Hypothalamus (tissue), 51 donors: Measurements from ENCODE around the gene XPOT.

Source experiments
- DNase-seq, 51 donors: peaks; one replicate each; lab custom pipeline; 2025; lab: John Stamatoyannopoulos, UW

Gene XPOT

DNA sequence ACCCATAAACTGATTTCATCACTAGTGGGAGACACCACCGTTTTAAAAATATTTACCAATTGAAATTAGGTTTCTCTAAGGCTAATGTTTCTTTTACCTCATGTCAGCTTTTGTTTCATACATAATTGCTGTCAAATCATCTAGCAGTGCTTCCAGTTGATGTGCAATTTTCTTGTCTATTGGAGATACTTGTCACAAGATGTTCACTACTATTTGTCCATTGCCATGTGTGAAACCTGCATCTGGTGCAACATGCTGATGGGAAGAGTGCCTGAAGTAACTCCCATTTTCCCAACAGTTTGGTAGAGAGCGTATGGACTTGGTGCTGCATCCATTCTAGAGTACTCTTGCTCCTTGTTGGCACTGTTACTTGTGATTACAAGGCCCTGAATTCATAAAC, 9.7 kb downstream of the XPOT start:
- DNase-seq: no peak

- no peak for DNase-seq
Observed at GRCh38 chr12:64418209-64418608, 14.0 kb downstream of the XPOT start.

DNA sequence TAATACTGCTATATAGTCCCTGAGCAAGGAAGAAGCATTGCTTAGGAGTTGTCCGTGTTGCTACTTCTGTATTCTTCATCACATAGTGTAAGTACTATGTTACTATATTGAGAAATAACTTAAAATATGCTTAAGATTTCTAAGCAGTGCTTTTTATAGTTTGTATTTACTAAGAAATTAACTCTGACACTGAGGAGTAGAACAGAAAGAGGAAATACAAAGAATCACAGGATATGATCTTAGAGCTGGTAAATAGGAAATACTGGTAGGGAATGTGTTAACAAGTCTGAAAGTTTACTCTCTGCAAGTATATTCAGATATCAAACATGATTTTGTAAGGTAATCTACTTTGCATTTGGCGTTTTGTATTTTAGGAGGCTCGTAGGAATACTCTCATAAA, 15.5 kb downstream of the XPOT start:
- DNase-seq: no peak

- no peak for DNase-seq
Observed at GRCh38 chr12:64427988-64428387, 23.8 kb downstream of the XPOT start.

- DNase-seq: no peak
Observed at GRCh38 chr12:64428956-64429355, 24.8 kb downstream of the XPOT start.

GRCh38 chr12:64430886-64431285, 26.7 kb downstream of the XPOT start:
- DNase-seq: no peak

DNA sequence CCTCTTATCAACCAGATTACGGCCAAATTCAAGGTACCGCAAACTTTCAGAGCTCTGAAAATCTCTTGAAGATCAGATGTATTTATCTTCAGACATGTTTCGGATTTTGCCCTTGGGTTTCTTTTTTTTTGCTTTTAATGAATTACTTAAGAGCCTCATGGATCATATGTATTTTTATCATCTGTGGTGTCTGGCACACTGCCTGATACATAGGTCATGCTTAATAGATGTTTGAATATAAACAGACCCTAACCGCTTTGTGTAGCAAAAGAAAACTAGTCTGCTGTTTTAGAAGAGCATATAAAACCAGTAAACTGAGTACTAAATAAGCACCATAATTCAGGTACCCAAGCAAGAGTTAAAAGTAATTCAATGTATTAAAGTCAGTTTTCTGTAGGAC, 27.6 kb downstream of the XPOT start:
- no peak for DNase-seq

GRCh38 chr12:64433915-64434314, 29.7 kb downstream of the XPOT start:
- no peak for DNase-seq

DNA sequence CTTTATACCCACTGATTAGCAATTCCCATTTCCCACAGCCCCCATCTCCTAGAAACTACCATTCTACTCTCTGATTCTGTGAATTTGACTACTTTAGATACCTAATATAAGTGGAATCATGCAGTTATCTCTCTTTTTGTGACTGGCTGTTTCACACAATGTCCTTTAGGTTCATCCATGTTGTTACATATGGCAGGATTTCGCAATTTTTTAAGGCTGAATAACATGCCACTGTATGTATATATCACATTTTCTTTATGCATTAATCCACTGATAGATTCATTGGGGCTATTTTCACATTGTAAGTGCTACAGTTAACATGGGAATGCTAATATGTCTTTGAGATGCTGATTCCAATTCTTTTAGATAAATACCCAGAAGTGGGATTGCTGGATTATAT, 35.9 kb downstream of the XPOT start:
- no peak for DNase-seq

- no peak for DNase-seq
Observed at GRCh38 chr12:64445490-64445889, 41.3 kb downstream of the XPOT start.

DNA sequence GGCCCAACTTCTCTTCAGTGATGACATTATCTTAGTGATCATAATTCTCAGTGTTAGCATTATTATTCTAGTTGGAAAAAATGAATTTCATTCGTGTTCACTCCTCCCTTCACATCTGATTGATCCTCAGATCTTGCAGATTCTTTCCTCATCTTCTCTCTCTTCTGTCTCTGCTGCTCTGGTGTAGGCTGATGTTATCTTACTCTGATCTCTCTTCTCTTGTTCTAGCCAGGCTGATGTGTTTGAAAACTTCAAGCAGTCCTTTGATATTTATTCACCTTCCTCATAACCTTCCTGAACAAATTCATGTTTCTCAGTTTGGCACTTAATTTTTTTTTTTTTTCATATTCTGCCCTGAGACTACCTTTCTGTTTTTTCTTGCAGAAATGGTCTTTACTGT, 42.1 kb downstream of the XPOT start:
- no peak for DNase-seq

GRCh38 chr12:64450057-64450640, 46.0 kb downstream of the XPOT start:
- DNase-seq: no peak

GRCh38 chr12:64450711-64451486, 46.7 kb downstream of the XPOT start:
- peak in 11 of 51 donors; percentile 2 to 24 (median 10) for DNase-seq

GRCh38 chr12:64451687-64452558, 47.7 kb downstream of the XPOT start, which contains the start of gene TBK1:
Gene TBK1 (plus strand): TSS chr12:64452120. CDS start chr12:64455871, 3,751 bp downstream.
- peak; percentile 53 to 95 (median 85) for DNase-seq

- DNase-seq: peak in 3 of 51 donors; percentile 3 to 76 (median 6)
Observed at GRCh38 chr12:64452559-64453329, 48.6 kb downstream of the XPOT start.

DNA sequence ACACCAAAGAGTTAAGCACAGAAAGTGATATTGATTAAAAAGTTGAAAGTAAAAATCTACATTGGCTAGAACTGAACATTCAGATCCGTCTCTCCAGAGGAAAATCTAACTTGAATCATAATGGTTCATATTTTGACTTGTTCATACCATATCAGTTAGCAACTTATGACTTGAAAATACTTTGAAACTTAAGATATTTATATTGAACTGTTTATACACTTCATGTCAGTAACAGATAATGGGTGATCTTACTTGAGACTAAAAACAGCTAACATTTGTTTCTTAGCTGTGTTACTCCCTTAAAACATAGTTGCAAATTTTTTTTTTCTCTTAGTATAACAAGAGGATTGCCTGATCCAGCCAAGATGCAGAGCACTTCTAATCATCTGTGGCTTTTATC, 51.3 kb downstream of the XPOT start:
- DNase-seq: no peak

DNA sequence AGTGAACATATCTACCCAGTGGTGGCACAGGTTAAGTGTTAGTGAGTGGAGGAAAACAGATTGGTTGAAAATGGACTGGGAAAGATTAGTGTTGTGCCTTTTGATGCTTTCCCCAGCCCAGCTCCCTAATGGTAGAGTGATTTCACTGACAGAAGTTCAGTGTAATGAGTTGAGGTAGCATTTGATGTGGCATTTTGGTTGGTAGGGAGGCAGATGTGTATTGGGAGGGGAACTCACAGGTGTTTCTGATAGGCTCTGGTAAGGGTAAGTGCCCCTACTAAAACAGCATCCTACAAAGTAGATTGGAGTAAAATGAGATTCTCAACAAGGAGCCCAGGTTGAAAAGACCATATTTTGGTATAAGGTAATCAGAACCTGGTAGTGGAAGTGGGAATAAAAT, 51.9 kb downstream of the XPOT start:
- DNase-seq: no peak

DNA sequence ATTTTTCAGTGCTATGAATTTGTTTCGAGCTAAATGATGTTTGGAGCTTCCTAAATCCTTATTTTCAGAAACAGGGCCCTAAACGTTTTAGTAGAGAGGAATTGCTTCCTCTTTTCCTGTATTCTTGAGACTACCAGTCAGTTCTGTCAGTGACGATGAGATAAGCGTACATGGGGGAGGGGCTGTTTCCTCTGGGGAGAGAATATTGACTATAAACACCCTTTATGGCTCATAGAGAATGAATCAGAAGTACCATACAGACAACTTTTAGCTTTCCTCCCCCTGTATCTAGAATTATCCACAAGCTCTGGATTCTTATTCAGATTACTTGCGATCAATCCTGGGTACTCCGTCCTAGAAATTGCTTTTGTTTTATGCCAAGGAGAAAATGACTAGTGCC, 52.8 kb downstream of the XPOT start:
- no peak for DNase-seq

DNA sequence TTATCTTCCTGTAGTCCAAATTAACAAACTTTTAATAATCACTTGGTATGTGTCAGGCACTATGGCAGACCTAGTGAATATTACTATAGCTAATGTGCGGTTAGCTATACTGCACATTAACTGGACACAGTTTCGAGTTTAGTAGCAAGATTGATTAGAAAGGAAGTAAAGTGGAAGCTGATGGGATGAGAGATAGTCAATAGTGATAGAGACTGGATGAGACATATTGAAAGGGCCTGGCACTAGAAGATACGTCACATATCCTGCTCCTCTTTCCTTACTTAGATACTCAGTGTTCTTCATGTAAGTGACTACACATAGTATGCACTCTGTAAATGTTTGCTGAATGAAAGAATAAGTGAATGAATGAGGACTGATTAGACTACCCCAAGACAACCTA, 53.3 kb downstream of the XPOT start:
- DNase-seq: no peak

GRCh38 chr12:64457923-64458322, 53.7 kb downstream of the XPOT start:
- DNase-seq: no peak
